LoVo (cell line): Measurements from ENCODE around the gene GPR158.

Source experiments
- DNase-seq: peaks from one replicate; pipeline ENCODE4 v3.0.0-alpha.2; 2016; ENCODE audit warnings: low spot score

The GPR158 gene

DNA sequence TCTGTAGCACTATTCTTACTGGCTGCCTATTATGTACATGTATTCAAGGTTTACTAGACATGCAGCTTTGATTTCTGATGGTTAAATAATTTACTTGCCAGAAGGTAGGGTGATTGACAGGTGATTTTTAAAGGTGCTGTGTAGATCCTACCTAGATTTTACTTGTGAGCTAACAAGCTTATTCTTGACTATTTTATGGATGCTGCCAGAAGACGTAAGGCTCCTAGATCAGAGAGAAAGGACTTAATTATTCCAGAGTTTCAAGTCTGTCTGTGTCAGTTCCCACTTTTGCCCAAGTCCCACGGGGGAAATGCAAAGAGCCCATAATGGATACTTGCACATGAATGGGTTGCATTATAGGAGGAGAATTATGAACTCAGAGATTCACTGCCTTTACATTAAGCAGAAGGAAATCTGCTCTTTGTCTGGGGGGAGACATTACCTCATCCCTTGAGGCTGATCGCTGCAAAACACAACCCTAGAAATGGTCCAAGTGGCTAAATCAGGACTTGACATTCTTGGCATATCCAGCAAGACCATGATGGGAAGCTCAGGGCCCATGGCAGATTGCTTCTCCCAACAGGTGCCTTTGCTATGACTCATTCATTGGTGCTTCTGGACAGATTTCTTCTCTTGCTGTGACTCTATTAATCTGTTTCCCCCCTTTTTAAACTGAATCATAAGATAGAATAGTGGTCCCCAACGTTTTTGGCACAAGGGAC lies 32.1 kb downstream of the GPR158 start:
- no peak for DNase-seq

- DNase-seq = no peak
Observed at GRCh38 chr10:25209618-25210017, 34.8 kb downstream of the GPR158 start.

GRCh38 chr10:25210265-25210664 lies 35.5 kb downstream of the GPR158 start:
- no peak for DNase-seq

GRCh38 chr10:25220156-25220555 lies 45.4 kb downstream of the GPR158 start:
- no peak for DNase-seq

- DNase-seq = no peak
Observed at GRCh38 chr10:25222085-25222660, 47.4 kb downstream of the GPR158 start.

- peak; percentile 37 for DNase-seq
Observed at GRCh38 chr10:25226775-25227682, 52.2 kb downstream of the GPR158 start.

- no peak for DNase-seq
Observed at GRCh38 chr10:25231751-25232150, 57.0 kb downstream of the GPR158 start.

DNA sequence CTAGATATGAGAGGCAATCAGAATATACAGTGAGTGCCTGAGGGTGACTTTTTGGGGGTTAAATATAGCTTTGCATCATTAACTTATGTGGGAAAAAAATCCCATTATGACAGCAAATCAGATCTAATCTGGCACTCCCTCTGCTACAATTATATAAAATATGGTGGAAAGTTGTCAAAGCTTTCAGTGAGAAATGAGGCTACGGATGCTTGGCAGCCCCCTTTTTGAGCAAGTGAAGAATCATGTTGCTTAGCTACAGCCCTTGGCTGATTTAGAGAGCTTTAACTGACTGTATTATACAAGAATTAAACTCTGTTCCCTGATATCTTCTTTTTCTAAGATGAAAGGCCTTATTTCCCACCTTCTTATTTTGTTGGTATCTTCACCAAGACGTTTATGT lies 57.4 kb downstream of the GPR158 start:
- no peak for DNase-seq

DNA sequence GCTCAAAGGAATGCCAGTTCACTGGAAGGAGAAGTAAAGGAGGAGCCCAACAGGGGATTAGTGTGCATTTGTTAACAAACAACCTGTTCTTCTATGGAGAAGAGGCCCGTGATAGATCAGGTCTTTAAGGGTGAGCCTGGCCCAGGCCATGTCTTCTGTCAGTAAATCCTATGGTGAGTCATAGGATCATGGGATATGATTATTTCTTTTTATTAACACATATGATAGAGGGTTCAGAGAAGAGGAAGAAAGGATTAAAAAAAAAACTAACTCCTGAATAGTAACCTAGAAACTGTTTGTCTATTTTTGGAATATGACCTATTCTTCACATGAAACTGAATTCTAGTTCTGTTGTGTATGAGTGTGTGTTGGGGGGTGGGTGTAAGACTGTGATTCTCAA lies 70.4 kb downstream of the GPR158 start:
- no peak for DNase-seq

DNA sequence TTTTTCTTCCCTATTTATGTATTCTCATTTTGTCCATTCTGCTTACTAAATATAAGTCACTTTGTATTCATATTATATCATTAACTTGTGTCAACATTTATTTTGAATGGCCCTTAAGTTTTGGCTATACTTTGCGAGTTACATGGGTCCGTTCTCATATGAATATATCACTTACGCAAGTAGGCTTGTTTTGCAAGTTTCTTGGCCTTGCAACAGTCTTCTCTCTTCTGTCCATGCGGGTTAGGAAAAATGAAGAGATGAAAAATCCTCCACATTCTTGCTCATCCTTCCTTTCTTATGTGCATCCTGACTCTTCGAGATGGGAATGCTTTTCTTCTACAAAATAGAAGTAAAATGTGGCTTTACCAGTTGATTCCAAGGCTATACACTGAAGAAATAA lies 82.8 kb downstream of the GPR158 start:
- DNase-seq = no peak

GRCh38 chr10:25261110-25261509 lies 86.3 kb downstream of the GPR158 start:
- DNase-seq = no peak

DNA sequence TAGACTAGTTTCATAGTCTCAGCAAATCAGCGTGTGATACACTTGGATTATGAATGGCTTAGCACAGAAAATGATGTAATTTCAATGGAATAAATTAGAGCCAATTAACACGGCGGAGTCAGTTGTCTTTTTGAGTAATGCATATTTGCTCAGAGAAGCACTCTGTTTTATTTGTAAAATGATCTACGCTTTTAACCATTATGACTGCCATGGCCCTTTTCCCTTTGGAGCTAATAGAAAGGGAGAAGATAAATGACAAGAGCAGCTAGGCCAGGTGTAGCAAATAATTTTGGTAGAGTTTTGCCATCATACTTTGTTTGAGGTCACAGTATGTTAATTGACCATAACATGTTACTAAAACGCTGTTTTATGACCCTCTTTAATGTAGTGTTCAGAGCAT lies 86.8 kb downstream of the GPR158 start:
- DNase-seq = no peak

DNA sequence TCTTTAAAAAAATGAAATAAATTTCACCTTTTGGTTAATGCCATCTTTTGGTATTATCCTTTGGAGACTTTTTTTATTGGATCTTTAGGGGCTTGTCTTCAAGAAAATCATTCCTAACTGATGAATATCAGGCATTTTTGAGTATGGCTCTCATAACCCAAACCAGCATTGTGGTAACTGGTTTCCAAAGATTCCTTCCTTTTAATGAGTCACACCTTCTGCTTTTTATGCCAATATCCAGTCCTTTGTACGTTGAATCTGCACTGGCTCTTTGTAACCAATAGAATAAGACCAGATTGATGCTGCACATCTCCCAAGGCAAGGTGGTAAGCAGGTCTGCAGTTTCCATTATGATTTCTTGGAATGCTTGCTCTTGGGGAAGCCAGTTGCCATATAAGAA lies 89.1 kb downstream of the GPR158 start:
- DNase-seq = no peak

GRCh38 chr10:25278180-25278579 lies 103.4 kb downstream of the GPR158 start:
- no peak for DNase-seq

DNA sequence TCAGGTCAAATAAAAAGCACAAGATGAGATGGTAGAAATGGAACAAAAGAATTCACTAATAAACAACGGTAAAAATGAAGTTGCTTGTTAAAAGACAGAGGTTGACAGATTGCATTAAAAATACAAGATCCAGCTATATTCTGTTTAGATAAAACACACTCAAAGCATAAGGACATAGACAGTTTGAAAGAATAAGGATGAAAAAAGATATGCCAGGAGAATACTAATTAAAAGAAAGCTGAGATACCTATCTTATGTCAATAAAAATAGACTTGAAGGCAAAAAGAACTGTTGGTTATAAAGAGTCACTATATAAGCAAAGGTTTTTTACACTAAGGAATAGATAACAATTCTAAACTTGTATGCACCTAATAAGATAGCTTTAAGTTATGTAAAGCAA lies 105.3 kb downstream of the GPR158 start:
- DNase-seq = no peak

GRCh38 chr10:25280573-25280972 lies 105.8 kb downstream of the GPR158 start:
- no peak for DNase-seq

DNA sequence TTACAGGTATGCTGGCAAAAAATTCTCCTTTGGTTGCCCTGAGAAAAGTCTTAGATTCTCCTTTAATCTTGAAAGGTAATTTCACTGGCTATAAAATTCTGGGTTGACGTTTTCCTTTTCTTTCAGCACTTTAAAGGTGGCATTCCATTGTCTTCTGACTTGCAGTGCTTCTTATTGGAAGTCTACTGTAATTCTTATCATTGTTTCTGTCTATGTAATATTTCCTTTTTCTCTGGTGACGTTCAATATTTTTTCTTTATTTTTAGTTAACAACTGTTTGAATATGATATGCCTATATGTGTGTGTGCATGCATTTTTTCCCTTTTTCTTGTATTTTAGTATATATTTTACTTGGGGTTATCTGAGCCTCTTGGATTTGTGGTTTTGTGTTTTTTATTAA lies 111.0 kb downstream of the GPR158 start:
- DNase-seq = no peak

DNA sequence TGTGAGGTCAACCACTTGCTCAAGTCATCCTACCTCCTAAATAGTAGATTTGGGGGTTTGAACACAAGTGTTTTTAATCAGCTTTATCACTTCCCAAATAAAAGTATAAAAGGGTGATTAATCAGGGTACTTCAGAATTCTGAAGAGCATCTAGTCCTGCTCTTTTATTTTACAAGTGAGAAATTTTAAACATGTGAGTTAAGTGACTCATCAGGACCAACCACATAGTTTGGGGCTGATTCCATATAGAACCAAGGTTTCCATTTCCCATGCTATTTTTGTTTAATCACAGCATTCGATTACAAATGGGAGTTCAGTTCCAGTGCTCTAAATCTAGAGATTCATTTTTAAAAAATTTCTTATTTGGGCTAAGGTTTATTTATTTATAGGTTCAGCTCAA lies 113.4 kb downstream of the GPR158 start:
- DNase-seq = no peak

DNA sequence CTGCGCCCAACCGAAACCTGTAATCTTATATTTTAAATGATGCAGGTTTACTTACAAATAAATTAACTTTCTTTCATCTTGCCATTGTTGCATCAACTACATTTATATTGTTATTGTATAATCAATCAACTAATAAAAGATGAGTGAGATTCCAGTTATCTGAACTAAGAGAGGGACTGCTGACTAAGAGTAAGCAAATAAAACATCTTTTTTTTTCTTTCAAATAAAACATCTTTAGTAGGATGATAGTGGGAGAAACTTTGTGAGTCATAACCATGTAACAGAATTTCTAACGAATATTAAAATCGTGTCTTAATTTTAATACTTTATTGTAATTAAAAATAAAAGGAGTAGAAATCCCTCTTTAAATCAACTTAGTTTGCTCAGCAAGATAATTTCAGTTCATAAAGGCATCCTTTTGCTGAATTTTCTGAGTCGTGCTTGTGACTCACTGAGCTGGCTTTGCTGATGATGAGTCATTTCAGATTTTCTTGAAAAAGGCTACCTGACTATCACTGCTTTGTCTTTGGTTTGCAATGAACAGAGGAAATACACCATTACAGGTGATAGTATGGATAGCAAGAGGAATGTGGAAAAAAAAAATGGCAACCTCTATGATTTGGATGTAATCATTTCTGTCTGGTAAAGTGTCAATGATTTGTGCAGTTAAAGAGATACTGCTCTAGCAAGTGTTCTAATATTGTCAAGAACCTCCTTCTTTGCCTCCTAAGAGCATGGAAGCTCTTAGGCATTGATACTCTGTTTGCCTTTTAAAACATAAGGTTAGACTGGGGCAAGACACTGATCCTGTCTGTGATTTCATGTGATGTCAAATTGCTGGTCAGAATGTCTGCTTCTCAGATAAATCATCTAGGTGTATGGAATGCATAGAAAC lies 119.5 kb downstream of the GPR158 start:
- DNase-seq = peak; percentile 25

DNA sequence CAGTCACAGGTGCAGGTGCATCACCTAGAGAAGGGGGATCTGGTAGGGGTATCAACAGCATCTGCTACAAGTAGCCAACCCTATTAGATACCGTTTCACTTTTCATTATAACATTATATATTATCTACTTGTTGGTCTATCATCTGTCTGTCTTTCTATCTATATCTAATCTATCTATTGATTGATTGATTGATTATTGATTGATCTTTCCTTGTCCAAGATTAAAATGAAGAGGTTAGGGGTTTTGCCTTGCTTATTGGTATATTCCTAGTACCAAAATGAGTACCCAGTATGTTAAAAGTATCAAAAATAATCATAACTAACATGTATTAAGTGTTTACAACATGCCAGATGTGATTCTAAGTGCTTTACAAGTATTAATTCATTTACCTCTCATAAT lies 121.5 kb downstream of the GPR158 start:
- DNase-seq = no peak

- DNase-seq = no peak
Observed at GRCh38 chr10:25297466-25297865, 122.7 kb downstream of the GPR158 start.

DNA sequence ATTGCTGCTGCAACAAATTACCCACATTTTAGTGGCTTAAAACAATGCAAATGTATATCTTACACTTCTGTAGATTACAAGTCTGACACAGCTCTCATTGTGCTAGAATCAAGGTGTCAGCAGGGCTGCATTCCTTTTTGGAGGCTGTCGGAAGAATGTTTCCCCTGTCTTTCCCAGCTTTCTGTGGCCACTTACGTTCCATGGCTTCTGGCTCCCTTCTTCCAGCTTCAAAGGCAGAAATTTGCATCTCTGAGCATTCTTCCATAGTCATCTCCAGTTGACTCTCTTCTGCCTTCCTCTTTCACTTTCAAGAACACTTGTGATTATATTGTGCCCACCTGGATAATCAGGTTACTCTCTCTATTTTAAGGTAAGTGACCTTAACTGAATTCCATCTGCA lies 125.3 kb downstream of the GPR158 start:
- no peak for DNase-seq
